GM23248 (cell line): Measurements from ENCODE around the gene CEACAM6.

ENCODE experiments used
- EZH2 ChIP-seq: fragments of 200-600 bp; sonication (generic); IDR thresholded peaks from 2 replicates; pipeline ENCODE4 v1.6.1; 2018; ENCODE audit warnings: antibody characterized with exemption, mild to moderate bottlenecking; ENCODE audit not compliant: insufficient read depth, poor library complexity, severe bottlenecking
- EZH2phosphoT487 ChIP-seq: fragments of 200-600 bp; sonication (generic); IDR thresholded peaks from 2 replicates; pipeline ENCODE4 v1.6.1; 2018; ENCODE audit warnings: antibody characterized with exemption, moderate library complexity, mild to moderate bottlenecking, low read depth; ENCODE audit not compliant: insufficient read depth

DNA sequence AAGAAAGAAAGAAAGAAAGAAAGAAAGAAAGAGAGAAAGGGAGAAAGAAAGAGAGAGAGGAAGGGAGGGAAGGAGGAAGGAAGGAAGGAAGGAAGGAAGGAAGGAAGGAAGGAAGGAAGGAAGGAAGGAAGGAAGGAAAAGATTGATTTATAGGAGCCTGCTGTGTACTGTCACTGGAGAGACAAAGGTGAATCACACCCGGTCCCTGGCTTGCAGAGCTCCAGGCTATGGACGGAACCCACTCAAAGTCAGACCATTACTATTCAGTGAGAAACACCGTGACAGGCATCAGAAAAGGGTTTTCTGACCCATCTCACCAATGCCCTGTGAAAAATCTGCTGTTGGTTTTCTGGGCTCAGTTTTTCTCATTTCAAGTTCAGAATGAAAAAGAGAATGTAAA lies 7.3 kb upstream of the CEACAM6 start:
- no peak for TF ChIP-seq EZH2
- TF ChIP-seq EZH2phosphoT487, result no peak
